GM12878 (cell line): ENCODE data around the gene CLTCL1. TPM values are rescaled to one million over a fixed set of nuclear protein-coding genes. Genes with fewer than 3 reads are reported as not detected.
"Not testable (repeated sequence)": the region's sequence is repeated elsewhere in the genome, so short reads cannot be mapped to it uniquely, and the experiment has no call there.

ENCODE experiments used
- ATAC-seq: fragments of 200-7000 bp; cut with Tn5 transposase; 3 replicates; pipeline ENCODE4 v1.9.1; 2020; ENCODE audit warnings: mild to moderate bottlenecking, moderate library complexity
- BruUV-seq: library from RNA; stranded (reverse); fragments of 400-500 nt; replicated peaks from 2 replicates; lab custom pipeline; 2021; lab: Mats Ljungman, UMichigan
- CTCF ChIA-PET: fragments of 300-600 bp; sonication (Branson Sonifier 250); formaldehyde crosslinking; extraction: SDS; loops from one replicate; lab custom pipeline; 2021; ENCODE audit warnings: inconsistent platforms; lab: Yijun Ruan, JAX
- POLR2A ChIA-PET: fragments of 350-600 bp; formaldehyde crosslinking; extraction: SDS; loops from one replicate; lab custom pipeline; 2021; ENCODE audit warnings: inconsistent platforms; lab: Charles Lee
- RAD21 ChIA-PET: fragments of 300-600 bp; sonication (Branson Sonifier 250); formaldehyde crosslinking; loops from one replicate; lab custom pipeline; 2023; ENCODE audit warnings: antibody characterized with exemption; ENCODE audit not compliant: unreplicated experiment; lab: Charles Lee
- SMC1A ChIA-PET: fragments of 300-600 bp; sonication (Branson Sonifier 250); formaldehyde crosslinking; loops from one replicate; lab custom pipeline; 2023; ENCODE audit not compliant: unreplicated experiment, uncharacterized antibody; lab: Charles Lee
- DNase-seq: peaks from one replicate; pipeline ENCODE4 v3.0.0-alpha.2; 2011; ENCODE audit warnings: low read depth, low spot score
- FAIRE-seq: peaks from 3 replicates; lab custom pipeline; 2011; peaks lifted over from hg19 to GRCh38; lab: Jason Lieb, UNC
- H2AFZ ChIP-seq: 2 replicates; pipeline ENCODE4 v1.6.0; 2011; ENCODE audit warnings: low read depth, low read length, control low read depth; ENCODE audit not compliant: control insufficient read depth
- H3K27ac ChIP-seq: 2 replicates; pipeline ENCODE4 v1.5.1; 2011; ENCODE audit warnings: control low read depth; ENCODE audit not compliant: control insufficient read depth, insufficient read depth
- H3K27me3 ChIP-seq, 2 experiments: replicated peaks in 1 of 2; 2 replicates each; pipeline versions ENCODE4 v1.6.0 to v1.6.1; 2011; ENCODE audit warnings: low read length in 1 of 2; ENCODE audit not compliant: control insufficient read depth in 2 of 2, insufficient read depth in 2 of 2
- H3K36me3 ChIP-seq, 2 experiments: 2 replicates each; pipeline ENCODE4 v1.5.1; 2011; ENCODE audit warnings: low read length in 1 of 2; ENCODE audit not compliant: control insufficient read depth in 2 of 2, insufficient read depth in 2 of 2
- H3K4me1 ChIP-seq: 2 replicates; pipeline ENCODE4 v1.6.1; 2011; ENCODE audit warnings: mild to moderate bottlenecking, low read length, moderate library complexity, mixed read lengths; ENCODE audit not compliant: control insufficient read depth, insufficient read depth
- H3K4me2 ChIP-seq: 2 replicates; pipeline ENCODE4 v1.6.0; 2011; ENCODE audit warnings: control low read depth; ENCODE audit not compliant: control insufficient read depth, insufficient read depth
- H3K4me3 ChIP-seq: fragments of 200-600 bp; sonication (generic); 2 replicates; pipeline ENCODE4 v1.5.1; 2016
- H3K79me2 ChIP-seq: 2 replicates; pipeline ENCODE4 v1.6.0; 2011; ENCODE audit warnings: low read length; ENCODE audit not compliant: control insufficient read depth, insufficient read depth
- H3K9ac ChIP-seq: 2 replicates; pipeline ENCODE4 v1.8.0; 2011; ENCODE audit warnings: low read length, control low read depth, mixed read lengths; ENCODE audit not compliant: control insufficient read depth, insufficient read depth
- H3K9me3 ChIP-seq: replicated peaks from 3 replicates; pipeline ENCODE4 v1.5.1; 2011; ENCODE audit warnings: mild to moderate bottlenecking, low read length; ENCODE audit not compliant: control insufficient read depth, insufficient read depth
- H4K20me1 ChIP-seq: 2 replicates; pipeline ENCODE4 v1.6.0; 2011; ENCODE audit not compliant: control insufficient read depth, insufficient read depth
- BRCA1 ChIP-seq: IDR thresholded peaks from 2 replicates; pipeline ENCODE4 v1.6.1; 2011; ENCODE audit warnings: low read depth, low read length, improper control_type of control experiment
- EGR1 ChIP-seq, 2 experiments: IDR thresholded peaks; 1 replicate in 1 of 2; 2 replicates in 1 of 2; pipeline ENCODE4 v1.6.1; 2011 to 2012; ENCODE audit warnings: low read depth in 2 of 2, low read length in 2 of 2, borderline replicate concordance in 1 of 2, mild to moderate bottlenecking in 1 of 2, moderate library complexity in 1 of 2
- EZH2 ChIP-seq: IDR thresholded peaks from 2 replicates; pipeline ENCODE4 v1.6.1; 2012; ENCODE audit warnings: low read depth, mild to moderate bottlenecking, control low read depth, inconsistent platforms, low read length, borderline replicate concordance; ENCODE audit not compliant: control insufficient read depth
- FOS ChIP-seq: IDR thresholded peaks from 3 replicates; pipeline ENCODE4 v1.6.1; 2011; ENCODE audit warnings: borderline replicate concordance; ENCODE audit not compliant: insufficient read length; ENCODE audit errors: extremely low read depth
- KLF5 ChIP-seq: fragments of 450-650 bp; IDR thresholded peaks from 2 replicates; pipeline ENCODE4 v1.6.1; 2014; ENCODE audit warnings: mild to moderate bottlenecking; ENCODE audit not compliant: partially characterized antibody
- LARP7 ChIP-seq: fragments of 450-650 bp; IDR thresholded peaks from 2 replicates; pipeline ENCODE4 v1.6.1; 2017; ENCODE audit warnings: mild to moderate bottlenecking
- NR2C2 ChIP-seq: IDR thresholded peaks from 2 replicates; pipeline ENCODE4 v1.6.1; 2011; ENCODE audit warnings: borderline replicate concordance, low read depth; ENCODE audit not compliant: control insufficient read depth, insufficient read length
- POU2F2 ChIP-seq: IDR thresholded peaks from 3 replicates; pipeline ENCODE4 v1.6.1; 2011; ENCODE audit warnings: low read depth, mild to moderate bottlenecking, low read length, borderline replicate concordance
- SP1 ChIP-seq: IDR thresholded peaks from one replicate; pipeline ENCODE4 v1.6.1; 2011; ENCODE audit warnings: low read depth, low read length
- ZNF622 ChIP-seq: fragments of 450-650 bp; IDR thresholded peaks from 2 replicates; pipeline ENCODE4 v1.6.1; 2017; ENCODE audit warnings: mild to moderate bottlenecking, inconsistent platforms
- WGBS: methylation state at CpG from one replicate; pipeline ENCODE4 v1.1.6; 2016; ENCODE audit warnings: low lambda C conversion rate; ENCODE audit not compliant: insufficient replicate concordance, insufficient coverage; ENCODE audit errors: missing lambda C conversion rate; 5-methylcytosine and 5-hydroxymethylcytosine counted together
- in situ Hi-C: fragments of 300-500 bp; cut with MboI; formaldehyde crosslinking; loops from 9 replicates; pipeline ENCODE4 v1.14.3; 2018; ENCODE audit warnings: mixed read lengths
- intact Hi-C: fragments of 100-400 bp; cut with micrococcal nuclease; formaldehyde crosslinking; loops from one replicate; pipeline ENCODE4 v1.14.2; 2022; ENCODE audit not compliant: unreplicated experiment
- polyA plus RNA-seq, 11 experiments: library from polyadenylated mRNA; depleted of rRNA in 4 of 11; unstranded in 6 of 11; stranded (reverse) in 5 of 11; fragments of >200 nt; fragmentation: Nextera tagmentation in 4 of 11; fragmentation: Illumina TruSeq in 1 of 11; extraction: Ambion mirVana in 4 of 11; extraction: Trizol in 1 of 11; gene quantifications; 1 replicate in 1 of 11; 2 replicates in 10 of 11; pipeline versions ENCODE4 v1.2.1 to v1.2.3, GENCODE V29; 2011 to 2016; ENCODE audit warnings: inconsistent platforms in 2 of 11, missing spikeins in 2 of 11, low read depth in 1 of 11
- total RNA-seq, 4 experiments: library from RNA; depleted of rRNA in 3 of 4; stranded (reverse); fragments of >200 nt in 3 of 4; fragmentation: Illumina TruSeq in 1 of 4; extraction: Trizol in 1 of 4; gene quantifications; 2 replicates each; pipeline versions ENCODE4 v1.2.1 to v1.2.3, GENCODE V29; 2013 to 2021
- TF ChIP-seq, protein P1 (sequence below): fragments of 450-650 bp; IDR thresholded peaks from 2 replicates; pipeline ENCODE4 v1.6.1; 2016; ENCODE audit warnings: mild to moderate bottlenecking, moderate library complexity, borderline replicate concordance
- TF ChIP-seq, protein P2 (sequence below): IDR thresholded peaks from 2 replicates; pipeline ENCODE4 v1.6.1; 2012; ENCODE audit warnings: low read depth, low read length, improper control_type of control experiment

Gene CLTCL1
- total and polyA plus RNA-seq, 10 of the 15 experiments (the other 5 are each of a cell fraction or from before 2014, with no cell fraction given): under 0.01 to 0.35 (median 0.12) TPM; not detected in 2

DNA sequence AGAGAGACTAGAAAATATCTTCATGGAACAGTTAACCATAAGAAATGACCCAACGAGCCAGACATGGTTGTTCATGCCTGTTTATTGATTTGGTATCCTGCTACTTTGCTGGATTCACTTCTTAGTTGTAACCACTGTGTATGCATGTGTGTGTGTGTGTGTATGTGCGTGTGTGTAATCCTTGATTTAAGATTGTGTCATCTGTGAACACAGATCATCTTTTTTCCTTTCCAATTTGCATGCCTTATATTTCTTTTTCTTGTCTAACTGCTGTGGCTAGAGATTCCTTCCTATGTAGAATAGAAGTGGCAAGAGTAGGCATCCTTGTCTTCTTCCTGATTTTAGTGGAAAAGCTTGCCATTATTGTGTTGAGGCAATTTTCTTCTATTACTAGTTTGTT, 16.4 kb upstream of the CLTCL1 start (continued):
- TF ChIP-seq, protein P1, sequence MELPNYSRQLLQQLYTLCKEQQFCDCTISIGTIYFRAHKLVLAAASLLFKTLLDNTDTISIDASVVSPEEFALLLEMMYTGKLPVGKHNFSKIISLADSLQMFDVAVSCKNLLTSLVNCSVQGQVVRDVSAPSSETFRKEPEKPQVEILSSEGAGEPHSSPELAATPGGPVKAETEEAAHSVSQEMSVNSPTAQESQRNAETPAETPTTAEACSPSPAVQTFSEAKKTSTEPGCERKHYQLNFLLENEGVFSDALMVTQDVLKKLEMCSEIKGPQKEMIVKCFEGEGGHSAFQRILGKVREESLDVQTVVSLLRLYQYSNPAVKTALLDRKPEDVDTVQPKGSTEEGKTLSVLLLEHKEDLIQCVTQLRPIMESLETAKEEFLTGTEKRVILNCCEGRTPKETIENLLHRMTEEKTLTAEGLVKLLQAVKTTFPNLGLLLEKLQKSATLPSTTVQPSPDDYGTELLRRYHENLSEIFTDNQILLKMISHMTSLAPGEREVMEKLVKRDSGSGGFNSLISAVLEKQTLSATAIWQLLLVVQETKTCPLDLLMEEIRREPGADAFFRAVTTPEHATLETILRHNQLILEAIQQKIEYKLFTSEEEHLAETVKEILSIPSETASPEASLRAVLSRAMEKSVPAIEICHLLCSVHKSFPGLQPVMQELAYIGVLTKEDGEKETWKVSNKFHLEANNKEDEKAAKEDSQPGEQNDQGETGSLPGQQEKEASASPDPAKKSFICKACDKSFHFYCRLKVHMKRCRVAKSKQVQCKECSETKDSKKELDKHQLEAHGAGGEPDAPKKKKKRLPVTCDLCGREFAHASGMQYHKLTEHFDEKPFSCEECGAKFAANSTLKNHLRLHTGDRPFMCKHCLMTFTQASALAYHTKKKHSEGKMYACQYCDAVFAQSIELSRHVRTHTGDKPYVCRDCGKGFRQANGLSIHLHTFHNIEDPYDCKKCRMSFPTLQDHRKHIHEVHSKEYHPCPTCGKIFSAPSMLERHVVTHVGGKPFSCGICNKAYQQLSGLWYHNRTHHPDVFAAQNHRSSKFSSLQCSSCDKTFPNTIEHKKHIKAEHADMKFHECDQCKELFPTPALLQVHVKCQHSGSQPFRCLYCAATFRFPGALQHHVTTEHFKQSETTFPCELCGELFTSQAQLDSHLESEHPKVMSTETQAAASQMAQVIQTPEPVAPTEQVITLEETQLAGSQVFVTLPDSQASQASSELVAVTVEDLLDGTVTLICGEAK: no peak
- TF ChIP-seq KLF5 (no peak), POU2F2 (no peak), EZH2 (no peak), LARP7 (no peak), BRCA1 (no peak), FOS (no peak), SP1 (no peak), NR2C2 (no peak), ZNF622 (no peak), EGR1 (IDR thresholded peaks at IDR 0.05; ENCODE audit: borderline replicate concordance in 1 of 2, low read depth in 2 of 2, low read length in 2 of 2) (no peak)
- TF ChIP-seq, protein P2, sequence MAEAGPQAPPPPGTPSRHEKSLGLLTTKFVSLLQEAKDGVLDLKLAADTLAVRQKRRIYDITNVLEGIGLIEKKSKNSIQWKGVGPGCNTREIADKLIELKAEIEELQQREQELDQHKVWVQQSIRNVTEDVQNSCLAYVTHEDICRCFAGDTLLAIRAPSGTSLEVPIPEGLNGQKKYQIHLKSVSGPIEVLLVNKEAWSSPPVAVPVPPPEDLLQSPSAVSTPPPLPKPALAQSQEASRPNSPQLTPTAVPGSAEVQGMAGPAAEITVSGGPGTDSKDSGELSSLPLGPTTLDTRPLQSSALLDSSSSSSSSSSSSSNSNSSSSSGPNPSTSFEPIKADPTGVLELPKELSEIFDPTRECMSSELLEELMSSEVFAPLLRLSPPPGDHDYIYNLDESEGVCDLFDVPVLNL: no peak

DNA sequence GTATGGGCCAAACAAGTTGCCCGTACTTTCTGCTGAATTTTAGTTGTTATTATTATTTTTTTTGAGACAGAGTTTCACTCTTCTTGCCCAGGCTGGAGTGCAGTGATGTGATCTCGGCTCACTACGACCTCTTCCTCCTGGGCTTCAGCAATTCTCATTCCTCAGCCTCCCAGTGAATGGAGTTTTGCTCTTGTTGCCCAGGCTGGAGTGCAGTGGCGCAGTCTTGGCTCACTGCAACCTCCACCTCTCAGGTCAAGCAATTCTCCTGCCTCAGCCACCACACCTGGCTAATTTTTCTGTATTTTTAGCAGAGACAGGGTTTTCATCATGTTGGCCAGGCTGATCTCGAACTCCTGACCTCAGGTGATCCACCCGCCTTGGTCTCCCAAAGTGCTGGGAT, 15.0 kb upstream of the CLTCL1 start:
- ATAC-seq, H3K79me2 ChIP-seq, H3K27ac ChIP-seq, RAD21 ChIA-PET, FAIRE-seq, H3K4me1 ChIP-seq, DNase-seq, H3K4me3 ChIP-seq, in situ Hi-C loops, H3K4me2 ChIP-seq, H3K9ac ChIP-seq, H4K20me1 ChIP-seq, H3K9me3 ChIP-seq, H3K27me3 ChIP-seq, BruUV-seq, H2AFZ ChIP-seq, H3K36me3 ChIP-seq, intact Hi-C loops, POLR2A ChIA-PET: not testable (repeated sequence)
- ChIA-PET CTCF (interaction anchor here (0.9 kb wide), 1 partner anchor 171 kb away, joined by 3 read pairs; no protein-coding TSS in a partner anchor), SMC1A (interaction anchor here (1.6 kb wide), 1 partner anchor 55 kb away, joined by 6 read pairs; no protein-coding TSS in a partner anchor)
- WGBS: 16% methylated on average over 6 of the region's 6 CpGs
